Gastroesophageal sphincter (tissue), 3 donors: Measurements from ENCODE around the gene DUSP10.

ENCODE experiments used
- CTCF ChIP-seq, 4 experiments: fragments of 200-600 bp in 2 of 4; fragments of 450-650 bp in 2 of 4; sonication (generic) in 1 of 4; IDR thresholded peaks; one replicate each; pipeline ENCODE4 v1.5.1; 2017 to 2019; ENCODE audit warnings: antibody characterized with exemption in 4 of 4, mild to moderate bottlenecking in 2 of 4, moderate library complexity in 2 of 4
- EP300 ChIP-seq: sonication (generic); formaldehyde crosslinking; IDR thresholded peaks from one replicate; pipeline ENCODE4 v1.6.1; 2017; ENCODE audit warnings: antibody characterized with exemption, mild to moderate bottlenecking
- POLR2A ChIP-seq, 2 donors: fragments of 450-650 bp; IDR thresholded peaks; one replicate each; pipeline ENCODE4 v1.6.1; 2017; ENCODE audit warnings: antibody characterized with exemption in 2 of 2, mild to moderate bottlenecking in 2 of 2, moderate library complexity in 1 of 2
- POLR2AphosphoS5 ChIP-seq: sonication (generic); formaldehyde crosslinking; IDR thresholded peaks from one replicate; pipeline ENCODE4 v1.6.1; 2017; ENCODE audit warnings: antibody characterized with exemption

- no peak for TF ChIP-seq EP300
- no peak for TF ChIP-seq CTCF (IDR thresholded peaks at IDR 0.05)
- TF ChIP-seq POLR2A (IDR thresholded peaks at IDR 0.05), result no peak
- no peak for TF ChIP-seq POLR2AphosphoS5
Observed at GRCh38 chr1:221748981-221749380, 7.1 kb upstream of the DUSP10 start.
